GM10266 (cell line): ENCODE measurements around the gene IRF4.

Experiments
- DNase-seq: peaks from one replicate; pipeline ENCODE4 v3.0.0; 2012; ENCODE audit errors: extremely low spot score
- CTCF ChIP-seq: IDR thresholded peaks from 2 replicates; pipeline ENCODE4 v1.5.1; 2012; ENCODE audit warnings: mild to moderate bottlenecking, low read depth; ENCODE audit not compliant: control insufficient read depth, insufficient read depth; ENCODE audit errors: missing control alignments

The IRF4 gene

GRCh38 chr6:429515-430121 is 38.1 kb downstream of the IRF4 start:
- TF ChIP-seq CTCF: no peak
- DNase-seq: no peak

- DNase-seq: peak; percentile 80
- no peak for TF ChIP-seq CTCF
These were observed 40.0 kb downstream of the IRF4 start for GRCh38 chr6:431504-431903.

- TF ChIP-seq CTCF: no peak
- DNase-seq: no peak
These were observed 40.4 kb downstream of the IRF4 start for GRCh38 chr6:431986-432385.

- no peak for DNase-seq
These were observed 42.6 kb downstream of the IRF4 start for GRCh38 chr6:434051-434705.

GRCh38 chr6:435441-436307 is 44.1 kb downstream of the IRF4 start:
- TF ChIP-seq CTCF: no peak
- DNase-seq: no peak

More at GRCh38 chr6:434051-434705, 42.6 kb downstream of the IRF4 start:
- no peak for TF ChIP-seq CTCF

- DNase-seq: no peak
These were observed 44.9 kb downstream of the IRF4 start for GRCh38 chr6:436308-437036.

More at GRCh38 chr6:436308-437036, 44.9 kb downstream of the IRF4 start:
- no peak for TF ChIP-seq CTCF
